PC-3 (cell line): ENCODE results near the gene MMP14. TPM values are rescaled to one million over a fixed set of nuclear protein-coding genes. Genes with fewer than 3 reads are reported as not detected.

Experiments
- total RNA-seq: library from RNA; depleted of rRNA; stranded (reverse); fragments of >200 nt; gene quantifications from 2 replicates; pipeline ENCODE4 v1.2.3, GENCODE V29; 2014; rRNA removed

Gene MMP14
- total RNA-seq, 1 experiment from 2014 or later: 80.4 TPM

Other genes starting within 250 kb of the MMP14 start
- 228 and 258 TPM in 2 replicates for gene DAD1, start 247.4 kb upstream of the MMP14 start, total RNA-seq
- 9.1 and 9.6 TPM in 2 replicates for gene ABHD4, start 238.3 kb upstream of the MMP14 start, total RNA-seq
- gene OR6J1, start 192.2 kb upstream of the MMP14 start, total RNA-seq: not detected in 2 replicates
- gene OXA1L, start 69.9 kb upstream of the MMP14 start, total RNA-seq: 126 and 146 TPM in 2 replicates
- gene SLC7A7, start 21.1 kb upstream of the MMP14 start, total RNA-seq: not detected in 2 replicates
- 114 and 180 TPM in 2 replicates for gene MRPL52, start 6.7 kb upstream of the MMP14 start, total RNA-seq
- 46.5 and 59.3 TPM in 2 replicates for gene LRP10, start 35.2 kb downstream of the MMP14 start, total RNA-seq
- 0.18 TPM in 1 of 2 replicates, not detected in the other for gene REM2, start 46.6 kb downstream of the MMP14 start, total RNA-seq
- 78.9 and 94.9 TPM in 2 replicates for gene RBM23, start 82.6 kb downstream of the MMP14 start, total RNA-seq
- 101 and 113 TPM in 2 replicates for gene PRMT5, start 92.8 kb downstream of the MMP14 start, total RNA-seq
- gene HAUS4, start 120.5 kb downstream of the MMP14 start, total RNA-seq: 54.5 and 56.2 TPM in 2 replicates
- 81.1 and 116 TPM in 2 replicates for gene AJUBA, start 146.0 kb downstream of the MMP14 start, total RNA-seq
- gene C14orf93, start 173.6 kb downstream of the MMP14 start, total RNA-seq: 5.8 and 6.2 TPM in 2 replicates
- gene PSMB5, start 198.3 kb downstream of the MMP14 start, total RNA-seq: 368 and 424 TPM in 2 replicates
- not detected in 2 replicates for gene PSMB11, start 205.6 kb downstream of the MMP14 start, total RNA-seq
- gene CDH24, start 220.9 kb downstream of the MMP14 start, total RNA-seq: 14.8 and 16.4 TPM in 2 replicates